ENCODE results near the gene KCNQ1OT1.

The KCNQ1OT1 gene

DNA sequence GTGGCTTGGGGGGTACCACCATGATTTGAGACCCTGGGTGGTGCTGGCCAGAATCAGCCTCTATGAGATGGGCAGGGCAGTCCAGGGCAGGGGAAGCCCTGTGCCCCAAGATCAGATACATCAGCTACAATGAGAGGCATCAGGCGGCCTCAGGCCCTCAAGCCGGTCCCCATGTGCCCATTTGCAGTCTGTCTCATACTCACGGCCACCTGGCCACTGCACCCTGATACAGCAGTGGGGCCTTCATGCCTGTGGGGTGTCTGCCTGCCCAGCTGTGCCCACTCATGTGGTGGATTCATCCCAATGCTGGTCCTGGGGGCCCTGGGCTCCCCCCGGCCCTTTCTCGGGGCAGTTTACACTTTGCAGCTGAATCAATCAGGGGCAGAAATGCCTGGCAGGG, 42.4 kb upstream of the KCNQ1OT1 start:
- no peak for DNase-seq
- no peaks in the 10 kb centered on the region for H3K79me1 ChIP-seq (ENCODE audit: low read length)
- no peak overlapping the region for H3K4ac ChIP-seq (ENCODE audit: low read depth, low read length)
- no peaks in the 10 kb centered on the region for H3K27me3 ChIP-seq (ENCODE audit: insufficient read depth, low read length, poor library complexity)
- no peak overlapping the region for H3K4me2 ChIP-seq (ENCODE audit: low read length)
- no peak overlapping the region for H2BK5ac ChIP-seq (ENCODE audit: low read length)
- H3K23ac ChIP-seq (ENCODE audit: low read length) = no peak overlapping the region
- no peak overlapping the region for H4K5ac ChIP-seq (ENCODE audit: low read length)
- H3K27ac ChIP-seq (ENCODE audit: low read depth, low read length) = no peak overlapping the region
- no peak overlapping the region for H3K56ac ChIP-seq (ENCODE audit: low read length)
- H2BK120ac ChIP-seq (ENCODE audit: low read depth, low read length) = no peak overlapping the region
- no CpG with 5 or more reads among the region's 5 CpGs for WGBS (ENCODE audit: extremely low coverage, insufficient coverage, low lambda C conversion rate)
- H4K8ac ChIP-seq (ENCODE audit: low read depth, low read length) = no peak overlapping the region
- no peaks in the 10 kb centered on the region for H3K4me1 ChIP-seq (ENCODE audit: control insufficient read depth, low read depth, low read length)
- H2AK5ac ChIP-seq (ENCODE audit: low read length) = no peak overlapping the region
- H2BK15ac ChIP-seq (replicated peaks; ENCODE audit: low read depth) = no peak overlapping the region
- H3K4me3 ChIP-seq (ENCODE audit: low read length) = no peak overlapping the region
- no peak overlapping the region for H3K9ac ChIP-seq (ENCODE audit: low read length)
- no peak overlapping the region for H3K18ac ChIP-seq (ENCODE audit: low read length)
- H3K79me2 ChIP-seq (ENCODE audit: control insufficient read depth, insufficient read depth, low read length) = no peaks in the 10 kb centered on the region
- H3K36me3 ChIP-seq (ENCODE audit: control insufficient read depth, insufficient read depth, low read length) = no peaks in the 10 kb centered on the region

DNA sequence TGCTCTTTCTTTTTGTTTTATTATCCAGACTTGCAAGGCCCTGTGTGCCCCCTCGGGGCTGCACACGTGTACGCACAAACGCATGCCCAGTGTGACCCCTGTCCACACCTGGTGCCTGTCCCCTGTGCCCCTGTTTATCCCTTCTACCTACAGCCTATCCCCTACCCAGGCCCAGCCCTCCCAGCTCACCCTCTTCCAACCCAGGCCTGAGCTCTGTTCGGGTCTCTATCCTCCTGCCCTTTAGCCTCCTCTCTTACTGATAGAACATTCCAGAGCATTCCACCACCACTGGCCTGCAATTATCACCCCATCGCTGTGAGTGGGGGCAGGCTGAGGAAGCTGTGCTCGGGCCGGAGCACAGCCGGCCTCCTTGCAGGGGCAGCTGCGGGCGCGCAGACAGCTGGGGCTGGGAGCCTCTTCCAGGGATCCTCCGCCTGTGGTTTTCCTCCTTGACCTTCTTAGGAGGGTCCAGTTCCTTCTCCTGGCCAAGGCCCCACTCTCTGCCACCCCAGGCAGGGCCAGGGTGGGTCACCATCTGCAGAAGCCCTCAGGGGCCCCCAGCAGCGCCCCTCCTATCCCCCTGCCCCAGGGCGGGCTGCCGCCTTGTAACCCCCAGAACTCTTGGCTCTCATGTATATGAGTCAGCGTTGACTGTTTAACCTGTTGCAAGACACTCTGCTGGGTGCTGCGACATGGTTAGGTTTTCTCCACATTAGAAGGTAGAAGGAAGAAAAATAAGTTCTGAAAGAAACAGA, 41.8 kb upstream of the KCNQ1OT1 start:
- no peak overlapping the region for H3K23ac ChIP-seq (ENCODE audit: low read length)
- no peak overlapping the region for H4K8ac ChIP-seq (ENCODE audit: low read depth, low read length)
- H3K79me1 ChIP-seq (ENCODE audit: low read length) = no peaks in the 10 kb centered on the region
- H3K36me3 ChIP-seq (ENCODE audit: control insufficient read depth, insufficient read depth, low read length) = no peaks in the 10 kb centered on the region
- DNase-seq = peak; percentile 60
- no peak overlapping the region for H3K4ac ChIP-seq (ENCODE audit: low read depth, low read length)
- H3K56ac ChIP-seq (ENCODE audit: low read length) = peak overlapping the region; percentile 42
- no peaks in the 10 kb centered on the region for H3K4me1 ChIP-seq (ENCODE audit: control insufficient read depth, low read depth, low read length)
- H3K79me2 ChIP-seq (ENCODE audit: control insufficient read depth, insufficient read depth, low read length) = no peaks in the 10 kb centered on the region
- H2BK5ac ChIP-seq (ENCODE audit: low read length) = no peak overlapping the region
- H3K4me3 ChIP-seq (ENCODE audit: low read length) = no peak overlapping the region
- no peak overlapping the region for H4K5ac ChIP-seq (ENCODE audit: low read length)
- H3K18ac ChIP-seq (ENCODE audit: low read length) = no peak overlapping the region
- no peak overlapping the region for H2BK120ac ChIP-seq (ENCODE audit: low read depth, low read length)
- no peak overlapping the region for H3K9ac ChIP-seq (ENCODE audit: low read length)
- no peak overlapping the region for H3K27ac ChIP-seq (ENCODE audit: low read depth, low read length)
- H2AK5ac ChIP-seq (ENCODE audit: low read length) = no peak overlapping the region
- WGBS (ENCODE audit: extremely low coverage, insufficient coverage, low lambda C conversion rate) = no CpG with 5 or more reads among the region's 18 CpGs
- no peak overlapping the region for H2BK15ac ChIP-seq (replicated peaks; ENCODE audit: low read depth)
- H3K27me3 ChIP-seq (ENCODE audit: insufficient read depth, low read length, poor library complexity) = no peaks in the 10 kb centered on the region
- no peak overlapping the region for H3K4me2 ChIP-seq (ENCODE audit: low read length)

DNA sequence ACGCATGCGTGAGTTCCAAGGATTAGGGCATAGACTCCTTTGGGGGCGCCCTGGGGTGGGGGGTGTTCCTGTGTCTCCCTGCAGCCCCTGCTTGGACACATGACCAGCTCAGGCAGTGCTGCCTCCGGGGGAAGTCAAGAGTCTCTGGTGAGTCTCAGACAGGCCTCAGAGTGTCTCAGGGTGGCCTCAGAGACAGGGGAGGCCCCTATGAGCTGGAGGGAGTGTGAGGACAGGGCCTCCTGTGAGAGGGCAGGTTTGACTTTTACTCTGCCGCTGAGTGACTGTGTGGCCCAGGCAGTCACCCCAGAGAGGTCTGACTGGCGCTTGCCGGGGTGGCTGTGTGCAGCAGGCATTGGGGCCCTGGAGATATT, 41.2 kb upstream of the KCNQ1OT1 start:
- Histone ChIP-seq H2AK5ac (ENCODE audit: low read length) (no peak overlapping the region), H2BK5ac (ENCODE audit: low read length) (no peak overlapping the region), H3K4me3 (ENCODE audit: low read length) (no peak overlapping the region), H3K27ac (ENCODE audit: low read depth, low read length) (no peak overlapping the region), H3K4ac (ENCODE audit: low read depth, low read length) (no peak overlapping the region), H4K5ac (ENCODE audit: low read length) (no peak overlapping the region), H3K79me2 (ENCODE audit: control insufficient read depth, insufficient read depth, low read length) (no peaks in the 10 kb centered on the region), H3K4me2 (ENCODE audit: low read length) (no peak overlapping the region), H3K56ac (ENCODE audit: low read length) (no peak overlapping the region), H2BK15ac (replicated peaks; ENCODE audit: low read depth) (no peak overlapping the region), H3K4me1 (ENCODE audit: control insufficient read depth, low read depth, low read length) (no peaks in the 10 kb centered on the region), H3K23ac (ENCODE audit: low read length) (no peak overlapping the region), H3K18ac (ENCODE audit: low read length) (no peak overlapping the region), H3K79me1 (ENCODE audit: low read length) (no peaks in the 10 kb centered on the region), H3K9ac (ENCODE audit: low read length) (no peak overlapping the region), H3K27me3 (ENCODE audit: insufficient read depth, low read length, poor library complexity) (no peaks in the 10 kb centered on the region), H3K36me3 (ENCODE audit: control insufficient read depth, insufficient read depth, low read length) (no peaks in the 10 kb centered on the region), H2BK120ac (ENCODE audit: low read depth, low read length) (no peak overlapping the region), H4K8ac (ENCODE audit: low read depth, low read length) (no peak overlapping the region)
- no peak for DNase-seq
- WGBS (ENCODE audit: extremely low coverage, insufficient coverage, low lambda C conversion rate) = no CpG with 5 or more reads among the region's 7 CpGs

DNA sequence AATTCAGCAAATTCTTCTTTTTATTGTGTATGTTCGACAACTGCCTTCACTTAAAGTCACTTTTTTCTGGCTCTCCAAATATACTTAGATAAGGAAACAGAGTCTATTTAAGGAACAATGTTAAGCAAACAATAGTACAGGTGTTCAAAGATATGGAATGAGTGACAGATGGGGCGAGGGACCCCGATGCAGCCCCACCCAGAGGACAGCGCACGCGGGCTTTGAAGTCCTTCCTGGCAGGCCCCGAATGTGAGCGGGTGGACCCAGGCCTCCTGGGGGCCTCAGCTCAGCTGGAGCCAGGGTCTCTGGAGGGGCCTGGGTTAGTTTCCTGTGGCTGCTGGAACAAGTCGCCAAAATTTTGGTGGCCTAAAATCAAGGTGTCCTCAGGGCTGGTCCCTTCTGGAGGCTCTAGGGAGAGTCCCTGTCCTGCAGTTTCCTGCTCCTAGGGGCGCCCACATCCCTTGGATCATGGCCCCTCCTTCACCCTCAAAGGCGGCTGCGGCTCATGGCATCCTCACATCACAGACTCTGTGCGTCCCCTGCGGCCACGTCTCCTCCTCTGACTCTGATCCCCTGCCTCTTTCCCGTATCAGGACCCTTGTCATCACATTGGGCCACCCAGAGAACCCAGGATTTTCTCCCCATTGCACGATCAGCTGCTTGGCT, 40.6 kb upstream of the KCNQ1OT1 start:
- Histone ChIP-seq H2BK120ac (ENCODE audit: low read depth, low read length) (no peak overlapping the region), H3K79me2 (ENCODE audit: control insufficient read depth, insufficient read depth, low read length) (no peaks in the 10 kb centered on the region), H3K9ac (ENCODE audit: low read length) (no peak overlapping the region), H3K4me1 (ENCODE audit: control insufficient read depth, low read depth, low read length) (no peaks in the 10 kb centered on the region), H2AK5ac (ENCODE audit: low read length) (no peak overlapping the region), H2BK5ac (ENCODE audit: low read length) (no peak overlapping the region), H3K27me3 (ENCODE audit: insufficient read depth, low read length, poor library complexity) (no peaks in the 10 kb centered on the region), H4K5ac (ENCODE audit: low read length) (no peak overlapping the region), H3K4ac (ENCODE audit: low read depth, low read length) (no peak overlapping the region), H4K8ac (ENCODE audit: low read depth, low read length) (no peak overlapping the region), H2BK15ac (replicated peaks; ENCODE audit: low read depth) (no peak overlapping the region), H3K27ac (ENCODE audit: low read depth, low read length) (no peak overlapping the region), H3K18ac (ENCODE audit: low read length) (no peak overlapping the region), H3K4me2 (ENCODE audit: low read length) (no peak overlapping the region), H3K79me1 (ENCODE audit: low read length) (no peaks in the 10 kb centered on the region), H3K4me3 (ENCODE audit: low read length) (no peak overlapping the region), H3K56ac (ENCODE audit: low read length) (no peak overlapping the region), H3K23ac (ENCODE audit: low read length) (no peak overlapping the region), H3K36me3 (ENCODE audit: control insufficient read depth, insufficient read depth, low read length) (no peaks in the 10 kb centered on the region)
- WGBS (ENCODE audit: extremely low coverage, insufficient coverage, low lambda C conversion rate) = no CpG with 5 or more reads among the region's 17 CpGs
- no peak for DNase-seq

DNA sequence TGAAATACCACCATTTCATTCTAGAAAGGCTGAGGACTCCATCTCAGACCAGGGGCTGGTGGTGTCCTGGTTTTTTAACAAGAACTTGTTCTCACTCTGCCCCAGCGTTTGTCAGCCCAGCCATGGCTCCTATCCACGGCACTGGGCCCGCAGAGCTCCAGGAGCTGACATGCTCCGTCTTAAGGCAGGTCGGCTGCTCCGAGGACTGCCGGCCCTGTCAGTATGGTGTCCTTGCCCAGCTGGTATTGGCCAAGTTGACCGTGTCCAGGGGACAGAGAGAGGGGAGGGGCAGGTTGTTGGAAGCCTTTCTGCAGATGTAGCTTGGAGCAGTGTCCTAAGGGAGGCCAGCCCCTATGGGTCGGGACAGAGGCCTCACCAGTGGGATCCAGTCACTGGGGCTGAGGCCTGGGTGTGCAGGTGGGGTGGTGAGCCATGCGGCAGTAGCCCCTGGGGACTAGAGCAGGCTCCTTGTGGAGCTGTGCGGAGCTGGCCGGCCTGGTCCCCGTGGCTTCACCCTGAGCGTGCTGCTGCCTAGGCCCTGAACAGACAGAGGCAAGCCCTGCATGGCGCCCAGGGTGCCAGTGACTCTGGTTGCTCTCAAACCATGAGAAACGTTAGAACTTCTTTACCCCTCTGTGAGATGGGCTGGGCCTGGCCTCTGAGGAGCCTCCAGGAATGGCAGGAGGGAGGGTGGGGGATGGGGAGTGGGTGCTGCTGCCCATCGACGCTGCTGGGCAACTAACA, 39.9 kb upstream of the KCNQ1OT1 start:
- no peaks in the 10 kb centered on the region for H3K4me1 ChIP-seq (ENCODE audit: control insufficient read depth, low read depth, low read length)
- no CpG with 5 or more reads among the region's 18 CpGs for WGBS (ENCODE audit: extremely low coverage, insufficient coverage, low lambda C conversion rate)

More for the DNA sequence above, 39.9 kb upstream of the KCNQ1OT1 start:
- no peak overlapping the region for H4K5ac ChIP-seq (ENCODE audit: low read length)
- H3K27ac ChIP-seq (ENCODE audit: low read depth, low read length) = no peak overlapping the region
- H3K36me3 ChIP-seq (ENCODE audit: control insufficient read depth, insufficient read depth, low read length) = no peaks in the 10 kb centered on the region
- H3K9ac ChIP-seq (ENCODE audit: low read length) = no peak overlapping the region
- H3K27me3 ChIP-seq (ENCODE audit: insufficient read depth, low read length, poor library complexity) = no peaks in the 10 kb centered on the region
- H3K23ac ChIP-seq (ENCODE audit: low read length) = no peak overlapping the region
- no peak overlapping the region for H2BK15ac ChIP-seq (replicated peaks; ENCODE audit: low read depth)
- no peak overlapping the region for H3K4me3 ChIP-seq (ENCODE audit: low read length)
- no peak overlapping the region for H3K4me2 ChIP-seq (ENCODE audit: low read length)
- H3K4ac ChIP-seq (ENCODE audit: low read depth, low read length) = no peak overlapping the region
- H2BK120ac ChIP-seq (ENCODE audit: low read depth, low read length) = no peak overlapping the region
- H2AK5ac ChIP-seq (ENCODE audit: low read length) = no peak overlapping the region
- no peak for DNase-seq
- no peaks in the 10 kb centered on the region for H3K79me1 ChIP-seq (ENCODE audit: low read length)
- H3K18ac ChIP-seq (ENCODE audit: low read length) = no peak overlapping the region
- no peak overlapping the region for H2BK5ac ChIP-seq (ENCODE audit: low read length)
- H3K56ac ChIP-seq (ENCODE audit: low read length) = no peak overlapping the region
- H3K79me2 ChIP-seq (ENCODE audit: control insufficient read depth, insufficient read depth, low read length) = no peaks in the 10 kb centered on the region
- H4K8ac ChIP-seq (ENCODE audit: low read depth, low read length) = no peak overlapping the region

All from mesendoderm (in vitro differentiated cells).